ENCODE data around the gene PHOSPHO1. TPM values are rescaled to one million over a fixed set of nuclear protein-coding genes. Genes with fewer than 3 reads are reported as not detected.

The PHOSPHO1 gene
- total RNA-seq, 1 donor from 2014 or later = not detected

GRCh38 chr17:49244839-49245238 is 14.3 kb upstream of the PHOSPHO1 start:
- intact Hi-C loops (cut with micrococcal nuclease) = no loop called here

- intact Hi-C loops (cut with micrococcal nuclease) = no loop called here
Measured at GRCh38 chr17:49242813-49243212, 12.2 kb upstream of the PHOSPHO1 start.

DNA sequence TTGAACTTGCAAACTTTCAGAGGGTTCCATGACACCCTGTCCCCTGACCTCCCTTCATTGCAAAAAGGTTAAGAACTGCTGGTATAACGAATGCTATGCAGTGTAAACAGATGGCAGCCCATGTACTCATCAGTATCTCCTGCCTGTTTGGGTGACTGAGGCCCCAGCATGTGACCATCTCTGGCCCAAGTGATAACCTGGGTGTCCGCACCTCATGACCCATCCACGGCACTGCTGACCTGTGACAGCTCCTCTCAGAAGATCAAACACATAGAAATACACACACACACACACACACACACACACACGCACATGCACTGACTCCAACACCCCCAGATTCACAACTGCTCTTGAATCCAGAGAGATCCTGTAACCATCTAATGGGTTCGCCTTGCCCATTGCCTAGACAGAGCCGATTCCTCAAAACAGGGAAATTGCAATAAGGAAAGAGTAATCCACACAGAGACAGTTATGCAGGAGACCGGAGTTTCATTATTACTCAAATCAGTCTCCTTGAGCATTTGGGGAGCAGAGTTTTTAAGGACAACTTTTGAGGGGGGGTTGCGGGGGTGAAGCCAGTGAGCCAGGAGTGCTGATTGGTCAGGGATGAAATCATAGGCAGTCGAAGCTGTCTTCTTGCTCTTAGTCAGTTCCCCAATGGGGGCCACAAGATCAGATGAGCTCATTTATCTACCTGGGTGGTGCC is 11.3 kb upstream of the PHOSPHO1 start:
- intact Hi-C loops (cut with micrococcal nuclease) = no loop called here

DNA sequence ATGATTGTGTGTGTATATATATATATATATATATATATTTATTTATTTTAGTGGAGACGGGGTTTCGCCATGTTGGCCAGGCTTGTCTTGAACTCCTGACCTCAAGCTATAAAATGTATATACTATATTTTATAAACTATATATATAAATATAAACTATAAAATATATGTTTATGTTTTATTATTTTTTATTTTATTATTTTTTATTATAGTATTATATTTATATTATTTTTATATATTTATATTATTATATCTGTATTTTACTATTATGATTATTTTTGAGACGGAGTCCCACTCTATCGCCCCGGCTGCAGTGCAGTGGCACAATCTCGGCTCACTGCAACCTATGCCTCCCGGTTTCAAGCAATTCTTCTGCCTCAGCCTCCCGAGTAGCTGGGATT is 10.5 kb upstream of the PHOSPHO1 start:
- intact Hi-C loops (cut with micrococcal nuclease) = no loop called here

DNA sequence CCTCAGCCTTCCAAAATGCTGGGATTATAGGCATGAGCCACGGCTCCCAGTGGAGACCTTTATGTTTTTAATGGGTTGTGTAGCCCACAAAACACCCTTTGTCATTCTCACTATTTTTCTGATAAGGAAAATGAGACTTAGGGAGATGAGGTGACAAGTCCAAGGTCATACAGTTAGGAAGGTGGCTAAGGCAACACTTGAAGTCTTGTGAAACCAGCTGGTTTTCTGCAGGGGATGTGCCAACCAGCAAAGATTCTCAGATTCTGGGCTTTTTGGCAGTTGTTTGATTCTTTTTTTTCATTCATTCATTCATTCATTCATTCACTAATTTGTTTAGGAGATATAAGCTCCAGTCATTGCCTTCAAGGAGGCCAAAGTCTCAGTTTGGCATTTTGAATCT is 10.0 kb upstream of the PHOSPHO1 start:
- intact Hi-C loops (cut with micrococcal nuclease) = no loop called here

DNA sequence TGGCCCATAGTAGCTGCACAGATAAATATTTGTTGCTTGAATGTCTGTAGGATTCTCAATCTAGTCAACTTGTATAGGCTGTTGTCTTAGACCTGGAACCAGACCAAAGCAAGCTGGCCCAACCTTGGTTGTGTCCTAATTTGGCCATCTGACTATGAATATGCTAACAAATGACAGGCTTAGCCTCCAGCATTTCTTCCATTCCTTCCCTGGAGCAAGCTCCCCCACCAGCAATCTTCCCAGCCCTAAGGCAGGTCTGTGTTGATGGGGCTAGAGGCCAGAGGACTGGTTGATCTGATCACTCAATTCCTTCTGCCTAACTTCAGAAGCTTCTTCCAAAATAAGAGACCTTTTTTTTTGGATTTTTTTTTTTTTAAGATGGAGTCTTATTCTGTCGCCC is 9.4 kb upstream of the PHOSPHO1 start:
- intact Hi-C loops (cut with micrococcal nuclease) = no loop called here

- intact Hi-C loops (cut with micrococcal nuclease) = no loop called here
Measured at GRCh38 chr17:49235896-49236295, 5.3 kb upstream of the PHOSPHO1 start.

DNA sequence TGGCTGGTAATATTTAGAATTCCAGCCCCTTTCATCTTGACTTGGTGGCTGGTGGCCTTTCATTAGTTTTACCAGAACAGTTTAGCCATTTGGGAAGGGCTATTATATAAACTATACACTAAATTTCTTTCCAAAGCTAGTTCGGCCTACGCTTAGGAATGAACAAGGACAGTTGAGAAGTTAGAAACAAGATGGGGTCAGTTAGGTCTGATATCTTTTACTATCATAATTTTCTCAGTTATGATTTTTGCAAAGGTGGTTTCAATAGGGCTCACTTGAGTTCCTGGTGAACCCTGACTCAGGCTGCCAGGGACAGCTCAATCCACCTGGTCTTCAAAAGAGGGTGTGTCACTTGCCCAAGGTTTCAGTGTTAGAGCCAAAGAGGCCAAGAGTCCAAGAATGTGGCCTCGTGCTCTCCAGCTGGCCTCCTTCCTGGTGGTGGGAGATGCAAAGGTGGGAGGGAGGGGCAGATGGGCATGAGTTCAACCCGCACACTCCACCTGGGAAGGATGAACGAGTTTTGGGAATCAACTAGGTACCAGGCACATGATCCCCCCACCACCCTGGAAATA is 4.0 kb upstream of the PHOSPHO1 start:
- intact Hi-C loops (cut with micrococcal nuclease) = no loop called here

DNA sequence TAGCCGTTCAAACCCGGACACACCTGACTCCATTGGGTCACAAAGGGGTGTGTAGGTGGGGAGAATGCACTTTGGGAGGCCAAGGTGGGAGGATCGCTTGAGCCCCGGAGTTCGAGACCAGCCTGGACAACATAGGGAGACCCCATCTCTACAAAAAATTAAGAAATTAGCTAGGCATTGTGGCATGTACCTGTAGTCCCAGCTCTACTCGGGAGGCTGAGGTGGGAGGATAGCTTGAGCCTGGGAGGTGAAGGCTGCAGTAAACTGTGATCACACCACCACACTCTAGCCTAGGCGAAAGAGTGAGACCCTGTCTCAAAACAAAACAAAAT is 942 bp upstream of the PHOSPHO1 start:
- intact Hi-C loops (cut with micrococcal nuclease) = loop anchor here (2.0 kb wide), 1 partner anchor 163 kb away; no protein-coding TSS in a partner anchor

DNA sequence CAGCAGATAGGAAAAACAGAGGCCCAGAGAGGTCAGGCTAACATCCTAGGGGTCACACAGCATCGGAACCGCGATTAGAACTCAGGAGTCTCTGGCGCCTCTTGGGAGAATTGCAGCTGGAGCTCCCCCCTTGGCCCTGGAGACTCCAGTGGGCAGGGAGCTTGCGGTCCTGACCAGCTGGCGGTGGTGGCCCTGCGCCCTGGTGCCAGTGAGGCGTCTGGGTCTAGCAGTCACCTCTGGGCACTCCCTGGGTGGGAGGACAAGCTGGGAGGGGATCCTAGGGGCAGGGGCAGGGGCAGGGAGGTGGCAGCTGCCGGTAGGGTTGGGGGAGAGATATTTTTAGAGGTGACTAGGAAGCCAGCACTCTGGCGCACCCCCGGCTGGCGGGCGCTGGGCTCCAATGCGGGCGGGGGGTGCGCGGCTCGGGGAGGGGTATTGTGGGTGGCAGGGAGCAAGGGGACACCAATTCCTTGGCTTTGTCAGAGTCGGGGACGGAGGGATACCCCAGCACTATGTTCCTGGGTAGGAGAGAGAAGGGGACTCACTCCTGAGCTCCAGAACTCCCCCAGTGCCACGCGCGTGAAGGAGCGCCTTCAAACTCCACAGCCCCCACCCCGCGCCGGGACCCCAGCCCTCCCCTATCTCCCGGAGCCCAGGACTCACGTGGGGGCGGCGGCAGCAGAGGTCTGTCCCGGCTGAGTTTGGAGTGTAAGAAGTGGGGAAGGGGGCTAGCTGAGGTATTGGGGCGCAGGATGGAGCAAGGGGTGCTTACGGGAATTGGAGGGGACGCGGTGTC is 584 bp downstream of the PHOSPHO1 start:
- intact Hi-C loops (cut with micrococcal nuclease) = loop anchor here (2.0 kb wide), 1 partner anchor 165 kb away; no protein-coding TSS in a partner anchor

DNA sequence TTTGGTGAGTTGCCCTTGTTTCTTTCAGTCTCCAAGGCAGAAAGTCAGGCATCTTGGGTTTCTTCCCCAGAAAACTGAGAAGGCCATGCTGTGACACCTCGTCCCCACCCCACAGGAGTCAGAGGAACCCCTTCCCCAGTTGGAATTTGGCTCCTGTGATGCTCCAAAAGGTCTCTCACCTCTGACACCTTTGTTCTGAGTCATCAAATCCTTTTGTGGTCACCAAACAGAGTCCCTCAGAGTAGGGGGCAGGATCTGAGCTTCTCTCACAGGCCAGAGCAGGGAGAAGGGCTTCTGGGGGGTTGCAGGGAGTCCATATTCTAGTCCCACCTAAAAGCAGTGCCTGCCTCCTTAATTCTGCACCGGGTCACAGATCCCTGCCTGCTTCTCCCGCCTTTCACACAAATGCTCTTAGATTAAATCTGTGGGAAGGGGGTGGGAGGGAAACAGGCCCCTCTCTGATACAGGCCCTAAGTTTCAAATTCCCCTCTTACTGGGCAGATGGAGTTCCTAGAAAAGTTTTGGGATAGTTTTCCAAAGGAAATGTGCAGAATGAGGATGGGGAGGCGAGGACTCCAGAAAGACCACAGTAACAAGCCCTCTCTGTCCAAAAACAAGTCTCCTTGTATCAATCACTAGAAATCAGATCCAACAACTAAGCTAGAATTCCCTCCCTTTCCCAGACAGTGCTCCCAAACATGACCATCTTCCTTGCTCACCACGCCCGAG is 1.3 kb downstream of the PHOSPHO1 start:
- intact Hi-C loops (cut with micrococcal nuclease) = no loop called here

GRCh38 chr17:49227436-49228261 is 2.9 kb downstream of the PHOSPHO1 start:
- intact Hi-C loops (cut with micrococcal nuclease) = loop anchor here (1.0 kb wide), 4 partner anchors 9 to 47 kb away; partner anchors contain the start of genes ABI3 and GNGT2

DNA sequence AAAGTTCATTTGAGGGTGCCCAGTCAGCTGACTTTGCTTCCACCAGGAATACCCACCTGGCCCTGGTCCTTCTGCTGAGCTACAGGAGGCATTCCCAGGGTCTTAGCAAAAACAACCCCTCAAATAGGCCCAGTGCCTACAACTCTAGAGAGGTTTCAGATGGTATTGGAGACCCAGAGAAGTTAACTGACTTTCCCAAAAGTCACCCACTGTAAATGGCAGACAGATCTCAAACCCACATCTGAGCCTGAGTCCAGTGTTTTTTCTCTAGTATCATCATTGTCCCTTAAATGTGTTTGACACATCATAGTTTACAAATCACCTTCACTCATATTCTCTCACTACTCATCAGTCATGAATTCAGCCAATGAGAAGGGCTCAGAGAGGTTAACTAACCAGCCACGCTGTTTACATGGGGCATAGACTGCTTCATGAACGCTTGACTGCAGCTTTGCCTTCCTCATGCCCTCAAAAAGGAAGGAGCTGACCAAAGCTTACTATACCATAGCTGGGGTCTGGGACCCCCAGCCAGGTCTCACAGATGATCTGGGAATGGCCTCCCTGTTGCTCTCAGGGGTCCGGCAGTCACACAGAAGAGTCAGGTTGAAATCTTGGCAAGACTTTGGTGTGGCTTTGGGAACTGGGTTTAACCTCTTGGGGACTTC is 3.7 kb downstream of the PHOSPHO1 start:
- intact Hi-C loops (cut with micrococcal nuclease) = loop anchor here (1.0 kb wide), 4 partner anchors 9 to 47 kb away; partner anchors contain the start of genes ABI3 and GNGT2

- intact Hi-C loops (cut with micrococcal nuclease) = no loop called here
Measured at GRCh38 chr17:49225554-49226236, 4.9 kb downstream of the PHOSPHO1 start.

DNA sequence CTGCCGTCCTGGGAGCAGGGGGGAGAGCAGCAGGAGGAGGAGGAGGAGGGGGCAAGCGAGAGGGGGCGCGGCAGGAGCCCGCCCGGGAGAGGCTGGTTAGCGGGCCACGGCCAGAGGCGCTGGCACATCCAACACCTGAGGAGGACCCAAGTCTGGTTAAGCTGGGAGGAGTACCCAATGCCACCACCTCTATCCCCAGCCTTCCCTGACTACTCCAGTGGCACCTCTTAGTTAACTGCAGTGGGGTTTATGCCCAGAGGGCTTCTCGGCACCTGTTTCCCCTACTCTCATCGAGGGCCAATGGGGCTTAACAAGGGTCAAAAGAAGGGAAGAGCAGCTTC is 5.6 kb downstream of the PHOSPHO1 start:
- intact Hi-C loops (cut with micrococcal nuclease) = no loop called here

DNA sequence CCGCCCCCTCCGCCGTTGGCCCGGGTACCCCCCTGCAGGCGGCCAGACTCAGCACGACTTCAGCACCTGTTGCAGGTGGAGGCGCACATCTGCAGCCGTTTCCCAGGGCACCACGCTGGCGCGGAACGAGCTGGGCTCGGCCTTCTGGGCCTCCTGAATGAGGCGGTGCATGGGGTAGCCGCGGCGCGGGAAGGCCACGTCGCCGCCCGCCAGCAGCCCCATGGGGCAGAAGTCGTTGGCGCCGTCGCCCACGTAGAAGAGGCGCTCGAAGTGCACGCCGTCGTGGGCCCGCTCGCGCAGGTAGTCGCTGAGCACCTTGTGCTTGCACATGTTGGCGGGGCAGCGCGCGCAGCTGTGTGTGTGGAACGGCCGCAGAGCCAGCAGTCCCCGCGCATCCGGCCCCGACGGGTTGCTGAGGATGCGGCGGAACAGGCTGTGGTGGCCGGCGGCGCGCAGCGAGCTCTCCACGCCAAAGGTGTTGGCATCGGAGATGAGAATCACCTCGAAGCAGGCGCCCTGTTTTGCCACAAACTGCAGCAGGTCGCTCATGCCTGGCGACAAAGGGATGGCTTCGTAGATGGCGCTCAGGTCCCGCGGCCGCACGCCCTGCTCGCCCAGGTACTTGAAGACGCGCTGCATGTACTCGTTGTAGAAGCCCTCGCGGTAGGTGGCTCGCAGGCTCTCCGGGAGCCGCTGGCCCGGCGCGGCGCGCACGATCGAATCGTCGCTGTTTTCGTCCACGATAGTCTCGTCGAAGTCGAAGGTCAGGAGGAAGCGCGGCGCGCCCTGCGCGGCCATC is 6.2 kb downstream of the PHOSPHO1 start:
- intact Hi-C loops (cut with micrococcal nuclease) = no loop called here

GRCh38 chr17:49223517-49224197 is 6.9 kb downstream of the PHOSPHO1 start:
- intact Hi-C loops (cut with micrococcal nuclease) = no loop called here

- intact Hi-C loops (cut with micrococcal nuclease) = no loop called here
Measured at GRCh38 chr17:49223168-49223516, 7.4 kb downstream of the PHOSPHO1 start.

Data from T-helper 1 cell treated with Interleukin-12 subunit alpha and Interleukin-12 subunit beta and Interleukin-4 antibody, amounts not matched to agents 30 ng/mL and 1 ng/mL, for 36 hours (primary cell).